Endothelial cell of umbilical vein (primary cell): ENCODE measurements around the gene GPR148. TPM values are rescaled to one million over a fixed set of nuclear protein-coding genes. Genes with fewer than 3 reads are reported as not detected.
"Not testable (repeated sequence)": the region's sequence is repeated elsewhere in the genome, so short reads cannot be mapped to it uniquely, and the experiment has no call there.

Experiments used
- BruUV-seq: library from RNA; stranded (reverse); fragments of 400-500 nt; replicated peaks from 2 replicates; lab custom pipeline; 2021; lab: Mats Ljungman, UMichigan
- CTCF ChIA-PET: fragments of 300-600, 350-600 bp; sonication (Branson Sonifier 250); formaldehyde crosslinking; loops from one replicate; lab custom pipeline; 2021; ENCODE audit warnings: antibody characterized with exemption, inconsistent platforms; lab: Charles Lee
- POLR2A ChIA-PET: fragments of 300-600, 350-600 bp; sonication (Branson Sonifier 250); formaldehyde crosslinking; loops from one replicate; lab custom pipeline; 2021; ENCODE audit warnings: antibody characterized with exemption, inconsistent platforms; lab: Charles Lee
- DNase-seq: peaks from one replicate; pipeline ENCODE4 v3.0.0-alpha.2; 2011; ENCODE audit warnings: low read depth, low spot score
- FAIRE-seq: peaks from 2 replicates; lab custom pipeline; 2011; peaks lifted over from hg19 to GRCh38; lab: Jason Lieb, UNC
- H2AFZ ChIP-seq: 2 replicates; pipeline ENCODE4 v1.6.0; 2012; ENCODE audit warnings: low read depth, low read length, control low read depth, inconsistent platforms
- H3K27ac ChIP-seq: 2 replicates; pipeline ENCODE4 v1.5.1; 2011; ENCODE audit warnings: low read depth, mild to moderate bottlenecking, control low read depth, low read length, moderate library complexity; ENCODE audit not compliant: insufficient read depth
- H3K27me3 ChIP-seq, 2 experiments: 2 replicates each; pipeline versions ENCODE4 v1.6.0 to v1.6.1; 2011; ENCODE audit warnings: low read length in 2 of 2, mixed read lengths in 1 of 2; ENCODE audit not compliant: control insufficient read depth in 2 of 2, insufficient read depth in 2 of 2
- H3K36me3 ChIP-seq, 2 experiments: 2 replicates in 1 of 2; 3 replicates in 1 of 2; pipeline ENCODE4 v1.5.1; 2011; ENCODE audit warnings: low read length in 2 of 2, mild to moderate bottlenecking in 1 of 2, moderate library complexity in 1 of 2; ENCODE audit not compliant: control insufficient read depth in 2 of 2, insufficient read depth in 2 of 2; ENCODE audit errors: extremely low read depth in 1 of 2
- H3K4me1 ChIP-seq: 3 replicates; pipeline ENCODE4 v1.5.1; 2011; ENCODE audit warnings: mild to moderate bottlenecking, low read length; ENCODE audit not compliant: control insufficient read depth, insufficient read depth; ENCODE audit errors: extremely low read depth
- H3K4me2 ChIP-seq: 2 replicates; pipeline ENCODE4 v1.6.1; 2011; ENCODE audit warnings: low read length, control low read depth, mixed read lengths; ENCODE audit not compliant: insufficient read depth
- H3K4me3 ChIP-seq, 3 experiments: fragments of 200-600 bp in 1 of 3; sonication (generic), shearing (Covaris generic) in 1 of 3; replicated peaks in 1 of 3; 2 replicates each; pipeline ENCODE4 v1.5.1; 2011 to 2016; ENCODE audit warnings: control low read depth in 3 of 3, low read length in 3 of 3, mild to moderate bottlenecking in 2 of 3, inconsistent platforms in 1 of 3, low read depth in 1 of 3, moderate library complexity in 1 of 3; ENCODE audit not compliant: insufficient read depth in 1 of 3
- H3K79me2 ChIP-seq: 2 replicates; pipeline ENCODE4 v1.6.0; 2012; ENCODE audit warnings: low read length, inconsistent platforms; ENCODE audit not compliant: control insufficient read depth, insufficient read depth
- H3K9ac ChIP-seq: replicated peaks from 2 replicates; pipeline ENCODE3; 2011; ENCODE audit warnings: low read length, control low read depth; ENCODE audit not compliant: insufficient read depth; ENCODE audit errors: extremely low read depth
- H3K9me1 ChIP-seq: replicated peaks from 3 replicates; pipeline ENCODE4 v1.6.0; 2011; ENCODE audit warnings: mild to moderate bottlenecking, low read length; ENCODE audit not compliant: control insufficient read depth, insufficient read depth; ENCODE audit errors: extremely low read depth
- H3K9me3 ChIP-seq: replicated peaks from 2 replicates; pipeline ENCODE4 v1.5.1; 2012; ENCODE audit warnings: low read length, inconsistent platforms; ENCODE audit not compliant: control insufficient read depth, insufficient read depth
- H4K20me1 ChIP-seq: replicated peaks from 2 replicates; pipeline ENCODE3; 2011; ENCODE audit warnings: mild to moderate bottlenecking, low read length; ENCODE audit not compliant: control insufficient read depth, insufficient read depth; ENCODE audit errors: extremely low read depth
- CTCF ChIP-seq, 2 donors: IDR thresholded peaks; 1 replicate in 1 of 2; 2 replicates in 1 of 2; pipeline ENCODE4 v1.5.1; 2011; ENCODE audit warnings: low read length in 2 of 2, mild to moderate bottlenecking in 2 of 2, moderate library complexity in 2 of 2, control low read depth in 1 of 2, inconsistent platforms in 1 of 2, low read depth in 1 of 2; ENCODE audit not compliant: insufficient read depth in 1 of 2; ENCODE audit errors: extremely low read depth in 1 of 2
- EZH2 ChIP-seq: IDR thresholded peaks from 2 replicates; pipeline ENCODE4 v1.6.1; 2012; ENCODE audit warnings: borderline replicate concordance, low read depth, mild to moderate bottlenecking, moderate library complexity, low read length, inconsistent platforms; ENCODE audit not compliant: severe bottlenecking
- FOS ChIP-seq: IDR thresholded peaks from 2 replicates; pipeline ENCODE4 v1.6.1; 2011; ENCODE audit warnings: mild to moderate bottlenecking, low read length, moderate library complexity, borderline replicate concordance; ENCODE audit not compliant: insufficient read depth
- GATA2 ChIP-seq: IDR thresholded peaks from 2 replicates; pipeline ENCODE4 v1.7.0; 2011; ENCODE audit warnings: low read depth, mild to moderate bottlenecking, moderate library complexity, mixed read lengths, low read length; ENCODE audit not compliant: insufficient read length, insufficient read depth
- JUN ChIP-seq: IDR thresholded peaks from 2 replicates; pipeline ENCODE4 v1.6.1; 2011; ENCODE audit warnings: borderline replicate concordance, low read depth; ENCODE audit not compliant: insufficient read length, insufficient read depth
- MAX ChIP-seq: IDR thresholded peaks from 2 replicates; pipeline ENCODE4 v1.6.1; 2011; ENCODE audit not compliant: insufficient read depth, insufficient read length
- MYC ChIP-seq: IDR thresholded peaks from one replicate; pipeline ENCODE4 v1.6.1; 2011; ENCODE audit warnings: mild to moderate bottlenecking, low read depth, low read length
- POLR2A ChIP-seq: IDR thresholded peaks from 2 replicates; pipeline ENCODE4 v1.6.1; 2012; ENCODE audit warnings: low read depth, mild to moderate bottlenecking, control low read depth, low read length
- POLR2AphosphoS5 ChIP-seq: IDR thresholded peaks from 2 replicates; pipeline ENCODE4 v1.6.1; 2012; ENCODE audit warnings: low read depth, mild to moderate bottlenecking, control low read depth, low read length, moderate library complexity; ENCODE audit not compliant: insufficient read depth
- dilution Hi-C: fragments of 300-500 bp; cut with MboI; formaldehyde crosslinking; loops from one replicate; pipeline ENCODE4 v1.15.0; 2019; ENCODE audit warnings: low sequenced_read_pairs; ENCODE audit not compliant: extremely low pct_ligation_motif_present
- intact Hi-C: fragments of 100-400 bp; cut with micrococcal nuclease; formaldehyde crosslinking; loops from one replicate; pipeline ENCODE4 v1.10.0; 2022
- polyA plus RNA-seq, 4 experiments: library from polyadenylated mRNA; depleted of rRNA in 3 of 4; stranded (reverse) in 3 of 4; unstranded in 1 of 4; fragments of >200 nt; gene quantifications; 2 replicates each; pipeline versions ENCODE4 v1.2.1 to v1.2.3, GENCODE V29; 2011 to 2012; ENCODE audit warnings: missing spikeins in 1 of 4
- total RNA-seq: library from RNA; stranded (reverse); gene quantifications from 2 replicates; pipeline ENCODE4 v1.2.3, GENCODE V29; 2021

Gene GPR148
- total and polyA plus RNA-seq, 2 donors (not counting 3 experiments of a cell fraction or from before 2014, with no cell fraction given): not detected

GRCh38 chr2:130732257-130732656 lies 3.4 kb downstream of the GPR148 start:
- POLR2A ChIA-PET, H3K4me1 ChIP-seq, H3K36me3 ChIP-seq, H4K20me1 ChIP-seq, H3K4me3 ChIP-seq, H2AFZ ChIP-seq, H3K9me3 ChIP-seq, H3K27me3 ChIP-seq, H3K9me1 ChIP-seq, CTCF ChIA-PET, FAIRE-seq, DNase-seq, H3K4me2 ChIP-seq, dilution Hi-C loops, H3K27ac ChIP-seq, H3K79me2 ChIP-seq, intact Hi-C loops, H3K9ac ChIP-seq, BruUV-seq: not testable (repeated sequence)

- H2AFZ ChIP-seq: no peak overlapping the region
- no peaks in the 10 kb centered on the region for H3K9me1 ChIP-seq
- intact Hi-C loops (no loop called here), dilution Hi-C loops (no loop called here)
- H3K36me3 ChIP-seq: no peaks in the 10 kb centered on the region
- H3K9ac ChIP-seq: no peak overlapping the region
- no peak overlapping the region for H3K4me2 ChIP-seq
- TF ChIP-seq CTCF (IDR thresholded peaks at IDR 0.05; ENCODE audit: extremely low read depth in 1 of 2, insufficient read depth in 1 of 2, low read depth in 1 of 2, low read length in 2 of 2): no peak
- no peak for TF ChIP-seq JUN
- no peak for TF ChIP-seq FOS
- TF ChIP-seq MYC: no peak
- TF ChIP-seq POLR2AphosphoS5: no peak
- TF ChIP-seq EZH2: no peak
- TF ChIP-seq MAX: no peak
- TF ChIP-seq POLR2A: no peak
- no peak for TF ChIP-seq GATA2
- BruUV-seq: no TSS peak
- H3K4me1 ChIP-seq: no peaks in the 10 kb centered on the region
- H3K27ac ChIP-seq: no peak overlapping the region
- CTCF ChIA-PET: no interaction called here
- no peaks in the 10 kb centered on the region for H3K9me3 ChIP-seq
- H3K79me2 ChIP-seq: no peaks in the 10 kb centered on the region
- H3K27me3 ChIP-seq: no peaks in the 10 kb centered on the region
- no peaks in the 10 kb centered on the region for H4K20me1 ChIP-seq
- DNase-seq: no peak
- POLR2A ChIA-PET: no interaction called here
- FAIRE-seq: no peak
- no peak overlapping the region for H3K4me3 ChIP-seq
These were observed 6.3 kb downstream of the GPR148 start for GRCh38 chr2:130735200-130735599.
